Measurements from ENCODE around the gene BIRC7.

DNA sequence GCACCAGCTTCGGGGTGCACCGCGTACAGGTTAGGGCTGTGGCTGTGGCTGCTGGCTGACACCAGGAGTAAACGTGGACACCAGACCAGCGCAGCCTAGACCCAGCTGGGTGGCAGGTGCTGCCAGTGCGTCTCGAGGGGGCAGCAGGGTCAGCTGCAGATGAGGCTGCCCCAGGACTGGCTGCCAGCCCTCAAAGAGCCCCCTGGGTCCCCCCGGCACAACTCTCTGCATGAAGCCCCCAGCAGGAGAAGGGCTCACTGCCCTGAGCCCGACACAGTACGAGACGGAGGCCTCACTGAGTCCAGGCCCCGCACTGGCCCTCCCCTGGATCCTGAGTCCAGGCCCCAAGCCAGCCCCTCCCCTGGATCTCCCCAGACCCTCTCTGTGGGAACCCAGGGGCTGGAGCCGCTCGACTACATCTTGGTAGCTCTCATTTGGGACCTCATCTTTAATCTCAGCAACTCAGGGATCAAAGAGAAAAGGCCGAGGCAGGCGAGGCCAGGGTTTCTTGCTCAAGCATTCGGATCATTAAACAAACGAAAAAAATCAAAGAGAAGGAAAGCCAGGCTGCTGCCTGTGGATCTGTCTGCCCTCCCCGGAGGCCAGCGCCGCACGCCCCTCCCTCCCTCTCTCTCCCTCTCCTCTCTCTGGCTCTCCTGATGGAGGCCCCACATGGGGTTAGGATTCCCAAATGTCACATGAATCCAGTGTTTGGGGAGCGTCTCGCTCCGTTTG, 25.5 kb downstream of the BIRC7 start:
- no peak for TF ChIP-seq EZH2 (IDR thresholded peaks at IDR 0.05; ENCODE audit: borderline replicate concordance, low read length)
- TF ChIP-seq, protein P1, sequence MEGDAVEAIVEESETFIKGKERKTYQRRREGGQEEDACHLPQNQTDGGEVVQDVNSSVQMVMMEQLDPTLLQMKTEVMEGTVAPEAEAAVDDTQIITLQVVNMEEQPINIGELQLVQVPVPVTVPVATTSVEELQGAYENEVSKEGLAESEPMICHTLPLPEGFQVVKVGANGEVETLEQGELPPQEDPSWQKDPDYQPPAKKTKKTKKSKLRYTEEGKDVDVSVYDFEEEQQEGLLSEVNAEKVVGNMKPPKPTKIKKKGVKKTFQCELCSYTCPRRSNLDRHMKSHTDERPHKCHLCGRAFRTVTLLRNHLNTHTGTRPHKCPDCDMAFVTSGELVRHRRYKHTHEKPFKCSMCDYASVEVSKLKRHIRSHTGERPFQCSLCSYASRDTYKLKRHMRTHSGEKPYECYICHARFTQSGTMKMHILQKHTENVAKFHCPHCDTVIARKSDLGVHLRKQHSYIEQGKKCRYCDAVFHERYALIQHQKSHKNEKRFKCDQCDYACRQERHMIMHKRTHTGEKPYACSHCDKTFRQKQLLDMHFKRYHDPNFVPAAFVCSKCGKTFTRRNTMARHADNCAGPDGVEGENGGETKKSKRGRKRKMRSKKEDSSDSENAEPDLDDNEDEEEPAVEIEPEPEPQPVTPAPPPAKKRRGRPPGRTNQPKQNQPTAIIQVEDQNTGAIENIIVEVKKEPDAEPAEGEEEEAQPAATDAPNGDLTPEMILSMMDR (IDR thresholded peaks at IDR 0.05; ENCODE audit: low read length), result no peak

All from OCI-LY1 (cell line).